K562 (cell line): ENCODE measurements around the gene HBEGF. TPM values are rescaled to one million over a fixed set of nuclear protein-coding genes. Genes with fewer than 3 reads are reported as not detected.
A peak's percentile ranks its signal among the peaks of the same experiment; 100 is the strongest.

ENCODE experiments used
- ARID1B ChIP-seq: fragments of 450-650 bp; IDR thresholded peaks from 2 replicates; pipeline ENCODE4 v1.6.1; 2016; ENCODE audit warnings: antibody characterized with exemption, mild to moderate bottlenecking, inconsistent platforms
- CHAMP1 ChIP-seq: fragments of 450-650 bp; IDR thresholded peaks from 2 replicates; pipeline ENCODE4 v1.6.1; 2016; ENCODE audit warnings: mild to moderate bottlenecking
- HLTF ChIP-seq: fragments of 450-650 bp; IDR thresholded peaks from 2 replicates; pipeline ENCODE4 v1.6.1; 2016
- KLF13 ChIP-seq: fragments of 450-650 bp; IDR thresholded peaks from 2 replicates; pipeline ENCODE4 v1.6.1; 2016; ENCODE audit warnings: missing genetic modification characterization, low read depth, mild to moderate bottlenecking, missing compliant biosample characterization, moderate library complexity, borderline replicate concordance
- KLF6 ChIP-seq: fragments of 250-450 bp; sonication (Bioruptor Pico); IDR thresholded peaks from 2 replicates; pipeline ENCODE4 v1.4.0; 2020; ENCODE audit warnings: mild to moderate bottlenecking, moderate library complexity, borderline replicate concordance
- MBD2 ChIP-seq: sonication (generic); IDR thresholded peaks from 2 replicates; pipeline ENCODE4 v1.6.1; 2016; ENCODE audit warnings: low read depth, borderline replicate concordance
- RB1 ChIP-seq: fragments of 450-650 bp; IDR thresholded peaks from 2 replicates; pipeline ENCODE4 v1.6.1; 2017; ENCODE audit warnings: low read depth, mild to moderate bottlenecking
- RNF219 ChIP-seq: fragments of 250-450 bp; sonication (Bioruptor Pico); IDR thresholded peaks from 2 replicates; pipeline ENCODE4 v1.5.0; 2022; ENCODE audit warnings: mild to moderate bottlenecking
- TEAD4 ChIP-seq, 2 experiments: sonication (generic) in 1 of 2; formaldehyde crosslinking in 1 of 2; IDR thresholded peaks; 2 replicates each; pipeline versions ENCODE4 v1.6.1 to v1.8.0; 2012 to 2022; ENCODE audit warnings: borderline replicate concordance in 1 of 2, inconsistent platforms in 1 of 2, low read length in 1 of 2, mild to moderate bottlenecking in 1 of 2, missing genetic modification reagents in 1 of 2
- THAP12 ChIP-seq: fragments of 250-450 bp; sonication (Bioruptor Pico); IDR thresholded peaks from 2 replicates; pipeline ENCODE4 v1.9.0; 2021; ENCODE audit warnings: mild to moderate bottlenecking, inconsistent platforms
- ZHX1 ChIP-seq: fragments of 150-350 bp; conservative IDR thresholded peaks from 2 replicates; pipeline ENCODE4 v1.6.1; 2014; ENCODE audit warnings: low read length
- ZNF785 ChIP-seq: fragments of 250-450 bp; sonication (Bioruptor Pico); IDR thresholded peaks from 2 replicates; pipeline ENCODE4 v1.4.0; 2020; ENCODE audit warnings: mild to moderate bottlenecking
- polyA plus RNA-seq, 8 experiments: library from polyadenylated mRNA; depleted of rRNA in 4 of 8; stranded (reverse) in 5 of 8; unstranded in 3 of 8; fragments of >200 nt; fragmentation: Nextera tagmentation in 2 of 8; fragmentation: Illumina TruSeq in 1 of 8; extraction: Ambion mirVana in 2 of 8; extraction: Trizol in 1 of 8; gene quantifications; 2 replicates each; pipeline versions ENCODE4 v1.2.1 to v1.2.3, GENCODE V29; 2011 to 2014; ENCODE audit warnings: inconsistent platforms in 1 of 8, missing spikeins in 1 of 8
- total RNA-seq, 7 experiments: library from RNA; depleted of rRNA in 6 of 7; stranded (reverse); fragments of >200 nt in 6 of 7; fragmentation: Illumina TruSeq in 2 of 7; extraction: Trizol in 2 of 7; gene quantifications; 2 replicates each; pipeline versions ENCODE4 v1.2.1 to v1.2.3, GENCODE V29; 2011 to 2021; ENCODE audit warnings: low replicate concordance in 1 of 7

HBEGF gene
- total and polyA plus RNA-seq, 9 of the 15 experiments (the other 6 are each of a cell fraction or from before 2014, with no cell fraction given): 0.11 to 1.1 (median 0.60) TPM

GRCh38 chr5:140372971-140373487 is 26.6 kb upstream of the HBEGF start (continued):
- no peak for TF ChIP-seq THAP12
- no peak for TF ChIP-seq ZHX1
- TF ChIP-seq RB1: 0 out of 2 replicates have a peak, but pooled peaks have one; percentile 32
- no peak for TF ChIP-seq HLTF
- TF ChIP-seq KLF13: 0 out of 2 replicates have a peak, but pooled peaks have one; percentile 19
- no peak for TF ChIP-seq KLF6 (CRISPR knock-in tag)
- TF ChIP-seq TEAD4 (IDR thresholded peaks at IDR 0.05; ENCODE audit: low read length): no peak
- TF ChIP-seq TEAD4 (CRISPR knock-in tag; IDR thresholded peaks at IDR 0.05; ENCODE audit: borderline replicate concordance): no peak
- no peak for TF ChIP-seq RNF219 (CRISPR knock-in tag)
- no peak for TF ChIP-seq ARID1B
- 0 out of 2 replicates have a peak, but pooled peaks have one; percentile 21 for TF ChIP-seq CHAMP1
- TF ChIP-seq MBD2: no peak
- no peak for TF ChIP-seq ZNF785 (CRISPR knock-in tag)
